Posterior vena cava (tissue), 2 donors: ENCODE data around the gene SPINK2. TPM values are rescaled to one million over a fixed set of nuclear protein-coding genes. Genes with fewer than 3 reads are reported as not detected.

ENCODE experiments used
- DNase-seq: peaks from one replicate; pipeline ENCODE4 v3.0.0-alpha.2; 2020; ENCODE audit warnings: low spot score
- intact Hi-C, 2 donors: fragments of 100-400 bp; cut with DNase I; formaldehyde crosslinking; loops; one replicate each; pipeline versions ENCODE4 v1.14.1 to v1.14.2; 2022 to 2023
- total RNA-seq, 2 donors: library from RNA; stranded (reverse); fragmentation: NEBNext Ultra II Directional; extraction: Animal tissue kit (Norgen Biotek cat#: 25700); gene quantifications; one replicate each; pipeline ENCODE4 v1.2.1, GENCODE V29; 2021
- donor health status: DM: yes; HTN: yes; CAD: no.
- donor health status: DM: yes; HTN: yes; CAD: no.

Gene SPINK2
- total RNA-seq, 2 donors from 2014 or later, result not detected

DNA sequence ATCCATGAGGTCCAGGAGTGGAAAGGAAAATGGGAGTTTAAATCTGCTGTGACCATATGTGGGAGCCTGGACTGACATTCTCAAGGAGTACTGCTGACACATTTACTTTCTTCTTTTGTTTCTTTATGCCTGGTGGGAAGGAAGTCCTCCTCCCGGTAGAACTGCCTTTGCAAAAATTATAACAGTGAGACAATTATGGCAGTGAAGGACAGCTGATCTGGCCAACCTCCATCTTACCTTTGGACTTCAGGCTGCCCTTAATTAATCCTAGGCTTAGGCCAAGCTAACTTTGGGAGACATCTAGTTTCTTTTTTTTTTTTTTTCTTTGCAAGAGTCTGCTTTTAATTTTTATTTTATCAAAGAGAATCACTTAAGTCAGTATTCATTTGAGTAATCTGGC lies 61.3 kb downstream of the SPINK2 start:
- intact Hi-C loops, result no loop called here
- DNase-seq, result no peak

Other genes starting within 250 kb of the SPINK2 start
- 10 to 100 TPM; 62.9 to 63.5 TPM for gene HOPX, start 140.4 kb downstream of the SPINK2 start, total RNA-seq
- 10 to 100 TPM; 31.9 to 32.0 TPM for gene REST, start 86.2 kb upstream of the SPINK2 start, total RNA-seq
- 10 to 100 TPM in 1 of 2 donors, 1 to 10 TPM in 1; 8.8 to 10.3 TPM for gene NOA1, start 155.9 kb upstream of the SPINK2 start, total RNA-seq
- gene POLR2B, start 157.2 kb upstream of the SPINK2 start, total RNA-seq, result 10 to 100 TPM; 60.2 to 68.4 TPM